ENCODE data around the gene TMC8.

TMC8 gene

GRCh38 chr17:78146881-78147280, 16.3 kb downstream of the TMC8 start:
- DNase-seq = no peak
- H3K4me3 ChIP-seq (ENCODE audit: low read depth in 1 of 2, low read length in 2 of 2) = no peak overlapping the region
- no peak overlapping the region for H3K9ac ChIP-seq (ENCODE audit: low read depth, low read length)
- no peaks in the 10 kb centered on the region for H3K27me3 ChIP-seq (ENCODE audit: insufficient read depth, low read length, poor library complexity)
- no peaks in the 10 kb centered on the region for H3K9me3 ChIP-seq (ENCODE audit: insufficient read depth, low read length, severe bottlenecking)
- H4K20me1 ChIP-seq (ENCODE audit: insufficient read depth, low read length) = no peaks in the 10 kb centered on the region
- no peaks in the 10 kb centered on the region for H3K79me2 ChIP-seq (ENCODE audit: insufficient read depth, low read length)
- no peaks in the 10 kb centered on the region for H3K36me3 ChIP-seq (ENCODE audit: insufficient read depth, low read length)
- H3K4me2 ChIP-seq (ENCODE audit: insufficient read depth, low read length) = no peak overlapping the region
- TF ChIP-seq EZH2 (IDR thresholded peaks at IDR 0.05; ENCODE audit: borderline replicate concordance, low read depth, low read length, severe bottlenecking) = no peak
- TF ChIP-seq CTCF (IDR thresholded peaks at IDR 0.05; ENCODE audit: borderline replicate concordance, extremely low read depth, low read length, poor library complexity, severe bottlenecking) = no peak
- no peak overlapping the region for H3K27ac ChIP-seq (ENCODE audit: low read length)
- no peak for ATAC-seq (ENCODE audit: insufficient read depth, low read depth)
- H2AFZ ChIP-seq (ENCODE audit: low read depth, low read length) = no peak overlapping the region
- H3K4me1 ChIP-seq (ENCODE audit: insufficient read depth, low read length) = no peaks in the 10 kb centered on the region

GRCh38 chr17:78147315-78147998, 16.9 kb downstream of the TMC8 start:
- Histone ChIP-seq H3K4me3 (ENCODE audit: low read depth in 1 of 2, low read length in 2 of 2) (no peak overlapping the region), H3K27ac (ENCODE audit: low read length) (no peak overlapping the region), H3K9ac (ENCODE audit: low read depth, low read length) (no peak overlapping the region), H2AFZ (ENCODE audit: low read depth, low read length) (no peak overlapping the region), H3K4me1 (ENCODE audit: insufficient read depth, low read length) (no peaks in the 10 kb centered on the region), H3K36me3 (ENCODE audit: insufficient read depth, low read length) (no peaks in the 10 kb centered on the region), H4K20me1 (ENCODE audit: insufficient read depth, low read length) (no peaks in the 10 kb centered on the region), H3K9me3 (ENCODE audit: insufficient read depth, low read length, severe bottlenecking) (no peaks in the 10 kb centered on the region), H3K4me2 (ENCODE audit: insufficient read depth, low read length) (no peak overlapping the region), H3K79me2 (ENCODE audit: insufficient read depth, low read length) (no peaks in the 10 kb centered on the region), H3K27me3 (ENCODE audit: insufficient read depth, low read length, poor library complexity) (no peaks in the 10 kb centered on the region)
- no peak for TF ChIP-seq EZH2 (IDR thresholded peaks at IDR 0.05; ENCODE audit: borderline replicate concordance, low read depth, low read length, severe bottlenecking)
- TF ChIP-seq CTCF (IDR thresholded peaks at IDR 0.05; ENCODE audit: borderline replicate concordance, extremely low read depth, low read length, poor library complexity, severe bottlenecking) = no peak
- DNase-seq = no peak
- ATAC-seq (ENCODE audit: insufficient read depth, low read depth) = no peak

- H3K9ac ChIP-seq (ENCODE audit: low read depth, low read length) = no peak overlapping the region
- H2AFZ ChIP-seq (ENCODE audit: low read depth, low read length) = no peak overlapping the region
- no peak for ATAC-seq (ENCODE audit: insufficient read depth, low read depth)
- H3K79me2 ChIP-seq (ENCODE audit: insufficient read depth, low read length) = no peaks in the 10 kb centered on the region
- no peaks in the 10 kb centered on the region for H3K9me3 ChIP-seq (ENCODE audit: insufficient read depth, low read length, severe bottlenecking)
- H3K36me3 ChIP-seq (ENCODE audit: insufficient read depth, low read length) = no peaks in the 10 kb centered on the region
- H3K27ac ChIP-seq (ENCODE audit: low read length) = no peak overlapping the region
- no peak overlapping the region for H3K4me3 ChIP-seq (ENCODE audit: low read depth in 1 of 2, low read length in 2 of 2)
- H3K4me1 ChIP-seq (ENCODE audit: insufficient read depth, low read length) = no peaks in the 10 kb centered on the region
- no peak overlapping the region for H3K4me2 ChIP-seq (ENCODE audit: insufficient read depth, low read length)
- no peak for DNase-seq
- no peaks in the 10 kb centered on the region for H4K20me1 ChIP-seq (ENCODE audit: insufficient read depth, low read length)
- TF ChIP-seq CTCF (IDR thresholded peaks at IDR 0.05; ENCODE audit: borderline replicate concordance, extremely low read depth, low read length, poor library complexity, severe bottlenecking) (no peak), EZH2 (IDR thresholded peaks at IDR 0.05; ENCODE audit: borderline replicate concordance, low read depth, low read length, severe bottlenecking) (no peak)
- H3K27me3 ChIP-seq (ENCODE audit: insufficient read depth, low read length, poor library complexity) = no peaks in the 10 kb centered on the region
Observed at GRCh38 chr17:78148286-78149016, 17.9 kb downstream of the TMC8 start.

All from DND-41 (cell line).